AG04450 (cell line): Measurements from ENCODE around the gene MESP1. TPM values are rescaled to one million over a fixed set of nuclear protein-coding genes. Genes with fewer than 3 reads are reported as not detected.

Source experiments
- CTCF ChIA-PET: fragments of 300-600, 350-600 bp; formaldehyde crosslinking; extraction: SDS; loops from one replicate; lab custom pipeline; 2022; ENCODE audit warnings: antibody characterized with exemption, inconsistent platforms; lab: Charles Lee
- POLR2A ChIA-PET: fragments of 350-600 bp; formaldehyde crosslinking; extraction: SDS; loops from one replicate; lab custom pipeline; 2021; ENCODE audit warnings: antibody characterized with exemption, inconsistent platforms; lab: Yijun Ruan, JAX
- DNase-seq: peaks from one replicate; pipeline ENCODE4 v3.0.0-alpha.2; 2011; ENCODE audit warnings: low read depth, low spot score
- H3K27ac ChIP-seq: one replicate; pipeline ENCODE4 v1.5.1; 2012; ENCODE audit warnings: low read depth, low read length, control low read depth
- H3K27me3 ChIP-seq: one replicate; pipeline ENCODE4 v1.6.0; 2012; ENCODE audit warnings: low read length; ENCODE audit not compliant: control insufficient read depth, insufficient read depth
- H3K4me3 ChIP-seq: 2 replicates; pipeline ENCODE4 v1.5.1; 2011; ENCODE audit warnings: mild to moderate bottlenecking, low read depth, low read length, control low read depth
- H3K9me3 ChIP-seq: 2 replicates; pipeline ENCODE4 v1.5.1; 2012; ENCODE audit warnings: low read length; ENCODE audit not compliant: control insufficient read depth, insufficient read depth
- polyA plus RNA-seq: library from polyadenylated mRNA; depleted of rRNA; stranded (reverse); fragments of >200 nt; gene quantifications from 2 replicates; pipeline ENCODE4 v1.2.3, GENCODE V29; 2011
- TF ChIP-seq, protein P1 (sequence below): IDR thresholded peaks from 2 replicates; pipeline ENCODE4 v1.5.1; 2011; ENCODE audit warnings: low read depth, low read length, control low read depth, inconsistent platforms

The MESP1 gene
- polyA plus RNA-seq, 1 experiment = 0.17 TPM

DNA sequence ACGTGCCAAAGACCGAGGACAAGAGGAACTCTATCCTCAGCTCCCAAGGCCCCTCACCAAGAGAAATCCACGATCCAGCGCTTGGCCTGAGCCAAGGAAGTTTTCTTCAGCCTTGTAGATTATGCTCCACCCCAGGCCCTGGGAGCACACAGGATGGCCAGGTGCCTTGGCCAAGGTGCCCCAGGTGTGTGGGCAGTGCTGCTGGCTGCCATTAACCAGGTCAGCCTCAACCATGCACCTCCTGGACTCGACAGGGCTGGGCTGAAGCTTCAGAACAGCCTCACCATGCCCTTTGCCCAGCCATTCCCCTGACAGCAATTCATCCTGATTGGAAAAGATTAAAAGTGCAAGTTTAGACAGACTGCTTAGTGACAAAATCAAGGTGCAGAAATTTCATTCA lies 10.9 kb upstream of the MESP1 start:
- Histone ChIP-seq H3K27ac (no peak overlapping the region), H3K9me3 (no peaks in the 10 kb centered on the region; the same call in 1 of the 2 replicates), H3K27me3 (no peaks in the 10 kb centered on the region), H3K4me3 (no peak overlapping the region)
- CTCF ChIA-PET = interaction anchor here (1.1 to 19.0 kb wide), 11 partner anchors 10 to 310 kb away, joined by 4 to 498 read pairs (median 8); partner anchors contain the start of genes AP3S2, MESP1 and MESP2
- TF ChIP-seq, protein P1, sequence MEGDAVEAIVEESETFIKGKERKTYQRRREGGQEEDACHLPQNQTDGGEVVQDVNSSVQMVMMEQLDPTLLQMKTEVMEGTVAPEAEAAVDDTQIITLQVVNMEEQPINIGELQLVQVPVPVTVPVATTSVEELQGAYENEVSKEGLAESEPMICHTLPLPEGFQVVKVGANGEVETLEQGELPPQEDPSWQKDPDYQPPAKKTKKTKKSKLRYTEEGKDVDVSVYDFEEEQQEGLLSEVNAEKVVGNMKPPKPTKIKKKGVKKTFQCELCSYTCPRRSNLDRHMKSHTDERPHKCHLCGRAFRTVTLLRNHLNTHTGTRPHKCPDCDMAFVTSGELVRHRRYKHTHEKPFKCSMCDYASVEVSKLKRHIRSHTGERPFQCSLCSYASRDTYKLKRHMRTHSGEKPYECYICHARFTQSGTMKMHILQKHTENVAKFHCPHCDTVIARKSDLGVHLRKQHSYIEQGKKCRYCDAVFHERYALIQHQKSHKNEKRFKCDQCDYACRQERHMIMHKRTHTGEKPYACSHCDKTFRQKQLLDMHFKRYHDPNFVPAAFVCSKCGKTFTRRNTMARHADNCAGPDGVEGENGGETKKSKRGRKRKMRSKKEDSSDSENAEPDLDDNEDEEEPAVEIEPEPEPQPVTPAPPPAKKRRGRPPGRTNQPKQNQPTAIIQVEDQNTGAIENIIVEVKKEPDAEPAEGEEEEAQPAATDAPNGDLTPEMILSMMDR = no peak
- POLR2A ChIA-PET = no interaction called here
- DNase-seq = no peak

DNA sequence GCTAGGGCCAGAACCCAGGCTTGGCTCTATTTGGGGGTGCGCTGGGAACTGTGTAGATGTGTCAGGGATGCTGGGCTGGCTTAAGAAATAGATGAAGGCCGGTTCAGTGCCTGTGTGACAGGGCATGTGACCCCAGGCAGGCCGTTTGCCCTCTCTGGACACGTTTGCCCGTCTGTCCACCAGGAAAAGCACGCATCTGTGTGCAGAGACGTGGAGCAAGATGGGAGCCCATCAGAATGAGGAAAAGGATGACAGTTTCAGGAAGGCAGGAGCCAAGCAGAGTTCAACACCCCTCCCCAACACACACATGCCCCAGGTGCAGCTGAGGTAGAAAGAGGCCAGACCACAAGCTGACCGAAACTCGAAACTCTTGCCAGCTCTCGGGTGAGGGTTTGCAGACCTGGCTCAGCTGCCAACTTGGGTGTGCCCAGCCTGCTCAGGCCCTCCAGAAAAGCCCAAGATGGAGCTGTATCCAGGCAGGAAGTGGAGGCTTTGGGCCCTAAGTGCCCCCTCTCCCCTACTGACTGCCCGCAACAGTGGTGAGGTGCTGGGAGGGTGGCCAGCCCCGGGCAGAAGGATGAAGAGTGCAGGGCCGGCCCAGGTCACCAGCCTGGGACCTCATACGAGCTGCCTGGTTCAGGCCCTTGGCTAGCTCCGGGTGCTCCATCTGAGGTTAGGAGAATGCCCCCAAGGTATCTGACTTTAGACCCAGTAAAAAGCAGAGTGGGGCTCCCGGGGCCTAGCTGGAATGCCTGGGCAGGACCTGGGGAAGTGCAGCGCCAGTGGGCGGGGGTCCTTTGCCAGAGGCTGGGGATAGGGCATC lies 10.2 kb upstream of the MESP1 start:
- DNase-seq = no peak
- Histone ChIP-seq H3K9me3 (no peaks in the 10 kb centered on the region), H3K27me3 (no peaks in the 10 kb centered on the region), H3K27ac (no peak overlapping the region), H3K4me3 (no peak overlapping the region)
- POLR2A ChIA-PET = interaction anchor here (1.0 to 1.7 kb wide), 4 partner anchors 11 to 132 kb away, joined by 3 to 7 read pairs (median 4); partner anchors contain the start of gene AP3S2
- CTCF ChIA-PET = interaction anchor here (0.6 to 19.0 kb wide), 24 partner anchors 8 to 472 kb away, joined by 3 to 498 read pairs (median 6); partner anchors contain the start of genes AP3S2, ARPIN, CIB1 and GDPGP1
- TF ChIP-seq, protein P1 = no peak

DNA sequence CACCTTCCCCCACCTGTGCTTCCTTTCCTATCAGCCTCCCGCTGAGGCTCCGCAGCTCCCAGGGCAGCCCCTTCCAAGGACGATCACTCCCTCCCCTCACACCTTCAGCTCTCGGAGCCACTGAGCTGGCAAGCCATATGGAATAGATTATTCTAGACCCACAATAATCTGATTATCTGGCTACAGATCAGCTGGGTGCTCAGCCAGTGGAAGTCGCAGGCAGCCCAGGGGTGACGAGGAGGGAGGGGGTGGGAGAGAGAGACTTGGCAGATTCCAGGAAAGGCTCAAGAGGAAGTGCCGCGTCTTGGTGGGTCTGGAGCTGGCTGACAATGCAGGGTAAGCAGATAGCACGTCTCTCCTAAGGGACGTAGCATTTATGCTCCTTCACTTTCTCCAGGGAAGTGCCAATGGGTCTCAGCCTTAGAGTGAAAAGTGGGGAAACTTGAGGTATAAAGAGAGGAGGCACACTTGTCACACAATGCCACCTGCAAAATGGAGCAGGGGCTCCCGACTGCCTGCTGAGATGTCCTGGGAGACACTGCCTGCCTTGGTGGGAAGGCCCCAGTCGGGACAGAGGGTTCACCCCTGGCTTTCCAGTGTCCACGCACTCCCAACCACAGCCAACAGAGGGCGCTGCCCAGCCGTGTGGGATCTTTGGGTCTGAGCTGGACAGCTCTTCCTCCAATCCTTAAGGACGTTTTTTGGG lies 9.4 kb upstream of the MESP1 start:
- POLR2A ChIA-PET = interaction anchor here (1.0 to 1.7 kb wide), 4 partner anchors 10 to 133 kb away, joined by 3 to 7 read pairs (median 4); partner anchors contain the start of gene AP3S2
- CTCF ChIA-PET = interaction anchor here (0.6 to 19.0 kb wide), 26 partner anchors 9 to 473 kb away, joined by 3 to 498 read pairs (median 5); partner anchors contain the start of genes AP3S2, ARPIN, CIB1 and GDPGP1
- H3K9me3 ChIP-seq = no peaks in the 10 kb centered on the region
- no peak overlapping the region for H3K4me3 ChIP-seq
- H3K27me3 ChIP-seq = no peaks in the 10 kb centered on the region
- no peak for DNase-seq
- TF ChIP-seq, protein P1 = peak; percentile 98
- no peak overlapping the region for H3K27ac ChIP-seq

DNA sequence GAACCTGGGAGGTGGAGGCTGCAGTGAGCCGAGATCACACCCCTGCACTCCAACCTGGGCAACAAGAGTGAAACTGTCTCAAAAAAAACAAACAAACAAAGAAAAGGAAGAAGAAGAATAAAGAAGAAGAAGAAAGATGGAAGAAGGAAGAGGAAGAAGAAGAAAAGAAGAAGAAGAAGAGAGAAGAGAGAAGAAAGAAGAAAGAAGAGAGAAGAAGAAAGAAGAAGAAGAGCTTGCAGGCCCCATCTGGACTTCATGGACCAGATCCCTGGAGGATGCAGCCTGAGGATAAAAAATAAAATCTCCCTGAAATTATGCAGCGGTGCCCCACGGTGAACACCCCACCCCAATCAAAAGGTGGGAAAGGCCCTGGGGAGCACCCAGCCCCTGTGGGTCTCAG lies 8.8 kb upstream of the MESP1 start:
- Histone ChIP-seq H3K27me3 (no peaks in the 10 kb centered on the region), H3K27ac (no peak overlapping the region), H3K9me3 (no peaks in the 10 kb centered on the region), H3K4me3 (no peak overlapping the region)
- ChIA-PET CTCF (interaction anchor here (0.7 to 19.0 kb wide), 11 partner anchors 8 to 474 kb away, joined by 3 to 498 read pairs (median 6); partner anchors contain the start of genes ARPIN, MESP1 and MESP2), POLR2A (interaction anchor here (1.7 kb wide), 1 partner anchor 115 kb away, joined by 7 read pairs; no protein-coding TSS in a partner anchor)
- TF ChIP-seq, protein P1 = no peak
- DNase-seq = no peak
